Bronchial epithelial cell (primary cell): Measurements from ENCODE around the gene AMOTL1. TPM values are rescaled to one million over a fixed set of nuclear protein-coding genes. Genes with fewer than 3 reads are reported as not detected.
A peak's percentile ranks its signal among the peaks of the same experiment; 100 is the strongest.

Experiments used
- DNase-seq: peaks from one replicate; pipeline ENCODE4 v3.0.0-alpha.2; 2010; ENCODE audit warnings: low read depth
- FAIRE-seq: peaks from 2 replicates; lab custom pipeline; 2011; peaks lifted over from hg19 to GRCh38; lab: Jason Lieb, UNC
- H3K27me3 ChIP-seq: 2 replicates; pipeline ENCODE4 v1.5.1; 2011; ENCODE audit warnings: low read length; ENCODE audit not compliant: control insufficient read depth, insufficient read depth
- H3K36me3 ChIP-seq: 2 replicates; pipeline ENCODE4 v1.5.1; 2011; ENCODE audit warnings: low read length; ENCODE audit not compliant: control insufficient read depth, insufficient read depth
- H3K4me3 ChIP-seq: 2 replicates; pipeline ENCODE4 v1.5.1; 2011; ENCODE audit warnings: mild to moderate bottlenecking, low read depth, low read length, control low read depth
- total RNA-seq: library from RNA; depleted of rRNA; stranded (reverse); fragments of >200 nt; gene quantifications from 2 replicates; pipeline ENCODE4 v1.2.1, GENCODE V29; 2014
- TF ChIP-seq, protein P1 (sequence below): IDR thresholded peaks from 2 replicates; pipeline ENCODE4 v1.5.1; 2011; ENCODE audit warnings: mild to moderate bottlenecking, moderate library complexity, low read length, control low read depth, inconsistent platforms; ENCODE audit not compliant: insufficient read depth, severe bottlenecking

The AMOTL1 gene
- total RNA-seq, 1 donor from 2014 or later = 64.8 TPM

DNA sequence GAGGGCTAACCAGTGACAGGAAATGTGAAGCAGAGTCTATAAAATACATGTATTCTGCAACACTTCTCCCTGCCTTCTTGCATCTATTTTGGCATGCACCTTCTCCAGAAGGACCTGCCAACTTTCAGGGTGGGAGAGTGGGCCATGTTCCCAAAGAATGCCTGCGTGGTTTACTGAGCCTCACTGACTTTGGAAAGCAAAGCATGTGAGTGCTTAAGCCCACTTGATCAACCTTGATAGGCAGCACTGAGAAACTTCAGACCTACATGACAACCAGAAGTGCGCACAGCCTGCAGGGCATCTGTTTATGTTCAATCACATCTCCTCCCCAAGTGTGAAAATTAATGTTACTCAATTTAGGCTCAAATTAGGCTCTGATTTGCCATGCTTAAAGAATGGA lies 69.2 kb downstream of the AMOTL1 start:
- no peak overlapping the region for H3K4me3 ChIP-seq
- FAIRE-seq = no peak
- peaks cover 17% of the 10 kb centered on the region for H3K36me3 ChIP-seq
- H3K27me3 ChIP-seq = no peaks in the 10 kb centered on the region
- no peak for DNase-seq
- TF ChIP-seq, protein P1, sequence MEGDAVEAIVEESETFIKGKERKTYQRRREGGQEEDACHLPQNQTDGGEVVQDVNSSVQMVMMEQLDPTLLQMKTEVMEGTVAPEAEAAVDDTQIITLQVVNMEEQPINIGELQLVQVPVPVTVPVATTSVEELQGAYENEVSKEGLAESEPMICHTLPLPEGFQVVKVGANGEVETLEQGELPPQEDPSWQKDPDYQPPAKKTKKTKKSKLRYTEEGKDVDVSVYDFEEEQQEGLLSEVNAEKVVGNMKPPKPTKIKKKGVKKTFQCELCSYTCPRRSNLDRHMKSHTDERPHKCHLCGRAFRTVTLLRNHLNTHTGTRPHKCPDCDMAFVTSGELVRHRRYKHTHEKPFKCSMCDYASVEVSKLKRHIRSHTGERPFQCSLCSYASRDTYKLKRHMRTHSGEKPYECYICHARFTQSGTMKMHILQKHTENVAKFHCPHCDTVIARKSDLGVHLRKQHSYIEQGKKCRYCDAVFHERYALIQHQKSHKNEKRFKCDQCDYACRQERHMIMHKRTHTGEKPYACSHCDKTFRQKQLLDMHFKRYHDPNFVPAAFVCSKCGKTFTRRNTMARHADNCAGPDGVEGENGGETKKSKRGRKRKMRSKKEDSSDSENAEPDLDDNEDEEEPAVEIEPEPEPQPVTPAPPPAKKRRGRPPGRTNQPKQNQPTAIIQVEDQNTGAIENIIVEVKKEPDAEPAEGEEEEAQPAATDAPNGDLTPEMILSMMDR = no peak

DNA sequence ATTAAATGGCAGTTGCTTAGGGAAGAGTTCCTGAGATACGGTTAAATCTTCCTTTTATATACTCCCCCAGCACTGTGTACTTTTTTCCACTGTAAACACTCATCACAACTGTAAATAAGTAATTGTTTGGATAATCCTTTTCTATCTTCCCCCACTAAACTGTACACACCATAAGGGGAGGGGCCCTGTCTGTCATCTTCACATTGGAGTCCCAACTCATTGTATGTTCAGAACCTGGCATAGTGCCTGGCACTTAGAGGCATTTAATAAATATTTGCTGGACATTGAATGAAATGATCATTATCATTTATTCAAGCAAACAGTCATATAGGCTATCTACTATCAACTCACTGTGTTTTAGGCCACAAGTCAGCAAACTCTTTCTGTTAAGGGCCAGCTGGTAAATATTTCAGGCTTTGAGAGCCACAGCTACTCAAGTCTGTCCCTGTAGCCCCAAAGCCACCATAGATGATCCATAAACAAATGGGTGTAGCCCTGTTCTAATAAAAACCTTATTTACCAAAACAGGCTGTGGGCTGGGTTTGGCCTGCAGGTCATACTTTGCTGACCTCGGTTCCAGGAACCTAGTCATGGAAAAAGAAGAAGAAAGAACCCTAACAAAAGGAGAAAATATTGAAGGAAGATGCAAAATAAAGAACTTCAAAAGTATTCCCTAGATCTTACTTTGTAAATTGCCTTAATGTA lies 70.0 kb downstream of the AMOTL1 start:
- H3K4me3 ChIP-seq = no peak overlapping the region
- peaks cover 20% of the 10 kb centered on the region for H3K36me3 ChIP-seq
- no peak for DNase-seq
- no peaks in the 10 kb centered on the region for H3K27me3 ChIP-seq
- no peak for FAIRE-seq
- TF ChIP-seq, protein P1 = no peak

DNA sequence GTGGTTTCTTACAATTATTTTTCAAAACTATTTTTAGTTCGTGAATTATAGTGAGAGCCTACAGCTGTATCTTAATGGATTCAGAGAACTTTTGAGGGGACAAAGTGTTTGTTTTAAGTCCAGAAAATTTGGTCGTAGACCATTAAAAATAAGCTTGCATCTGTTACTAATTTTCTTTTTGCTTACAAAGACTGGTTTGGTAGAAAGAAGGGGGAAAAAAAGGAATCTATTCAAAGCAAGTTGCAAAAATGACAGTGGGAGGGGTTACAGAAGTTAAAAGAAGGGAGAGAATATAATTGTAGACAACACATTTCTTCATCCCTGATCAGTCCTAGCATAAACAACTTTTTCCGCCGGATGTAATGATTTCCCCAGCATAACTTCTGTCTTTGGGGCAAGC lies 72.1 kb downstream of the AMOTL1 start:
- FAIRE-seq (no peak), DNase-seq (no peak)
- H3K4me3 ChIP-seq = no peak overlapping the region
- H3K36me3 ChIP-seq = peaks cover 20% of the 10 kb centered on the region
- TF ChIP-seq, protein P1 = no peak
- no peaks in the 10 kb centered on the region for H3K27me3 ChIP-seq

DNA sequence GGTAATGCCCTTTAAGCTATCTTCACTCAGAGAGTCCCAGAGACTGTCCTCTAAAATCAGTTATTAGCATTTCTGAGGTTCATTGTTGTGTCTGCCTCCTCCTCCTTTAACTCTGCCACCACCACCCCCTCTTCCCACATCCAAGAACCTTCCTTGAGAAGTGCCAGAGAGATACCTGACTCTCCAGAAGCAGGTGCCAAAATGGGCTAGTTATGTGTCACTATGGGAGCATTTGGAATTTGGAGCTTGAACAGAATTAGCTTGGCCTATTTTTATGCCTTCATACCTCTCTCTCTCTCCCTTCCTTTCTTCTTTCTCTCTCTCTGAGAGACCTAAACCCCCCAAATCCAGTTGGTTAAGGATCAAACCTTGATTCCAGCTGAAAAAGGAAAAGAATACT lies 75.9 kb downstream of the AMOTL1 start:
- Histone ChIP-seq H3K36me3 (peaks cover 18% of the 10 kb centered on the region), H3K27me3 (no peaks in the 10 kb centered on the region), H3K4me3 (no peak overlapping the region)
- TF ChIP-seq, protein P1 = no peak
- no peak for FAIRE-seq
- no peak for DNase-seq

DNA sequence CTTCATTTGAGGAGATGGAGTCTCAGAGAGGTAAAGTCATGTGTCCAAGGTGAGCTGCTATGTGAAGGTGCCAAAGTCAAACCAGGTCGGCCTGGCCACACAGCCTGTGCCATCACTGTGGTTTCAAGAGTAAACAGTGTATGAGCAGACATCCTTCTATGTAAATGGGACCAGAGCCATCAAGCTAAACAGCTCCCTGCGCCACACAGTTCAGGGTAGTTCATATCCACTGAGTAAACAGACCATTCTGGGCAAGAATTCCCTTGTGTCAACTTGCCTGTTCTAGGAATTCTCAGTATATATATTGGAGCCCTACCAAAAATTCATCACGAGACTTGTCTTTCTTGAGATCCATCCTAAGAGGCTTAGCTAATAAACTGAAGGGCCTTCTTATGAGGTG lies 77.5 kb downstream of the AMOTL1 start:
- peak; percentile 97 for DNase-seq
- TF ChIP-seq, protein P1 = no peak
- Histone ChIP-seq H3K4me3 (no peak overlapping the region), H3K27me3 (no peaks in the 10 kb centered on the region), H3K36me3 (peaks cover 20% of the 10 kb centered on the region)
- FAIRE-seq = peak; percentile 62

DNA sequence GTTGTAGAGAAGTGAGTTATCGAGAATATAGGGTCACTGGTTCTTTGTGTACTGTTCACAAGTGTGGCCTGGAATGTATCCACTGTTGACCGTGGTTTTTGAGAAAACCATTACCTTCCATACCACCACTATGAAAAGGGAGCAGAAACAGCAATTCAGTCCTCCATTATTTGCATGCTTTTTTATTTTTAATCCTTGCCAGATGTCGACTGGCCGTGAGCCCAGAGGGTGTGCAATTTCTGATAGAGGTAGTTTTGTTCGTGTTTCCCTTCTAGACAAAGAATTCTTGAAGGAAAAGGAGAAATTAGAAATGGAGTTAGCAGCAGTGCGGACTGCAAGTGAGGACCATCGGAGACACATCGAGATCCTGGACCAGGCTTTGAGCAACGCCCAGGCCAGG lies 81.7 kb downstream of the AMOTL1 start:
- TF ChIP-seq, protein P1 = no peak
- Histone ChIP-seq H3K36me3 (peaks cover 27% of the 10 kb centered on the region), H3K27me3 (no peaks in the 10 kb centered on the region), H3K4me3 (no peak overlapping the region)
- DNase-seq (no peak), FAIRE-seq (no peak)
